ENCODE measurements around the gene PLSCR4.

DNA sequence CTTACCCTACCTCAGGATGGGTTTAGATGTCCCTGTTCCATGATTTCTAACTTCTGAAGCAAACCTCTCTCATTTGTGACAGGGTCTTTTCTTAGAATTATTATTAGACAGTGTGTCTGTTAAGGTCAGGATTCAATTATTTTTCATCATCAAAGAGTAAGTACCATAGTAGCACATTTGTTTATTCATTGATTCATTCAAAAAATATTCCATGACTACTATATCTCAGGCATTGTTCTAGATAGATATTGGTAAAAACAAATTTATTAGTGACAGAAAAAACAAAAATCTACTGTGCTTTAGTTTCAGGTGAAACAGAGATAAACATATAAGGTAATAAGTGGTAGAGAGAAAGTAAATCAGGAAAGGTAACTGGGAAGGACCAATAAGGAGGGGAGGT is 86.4 kb downstream of the PLSCR4 start:
- TF ChIP-seq, protein P1, sequence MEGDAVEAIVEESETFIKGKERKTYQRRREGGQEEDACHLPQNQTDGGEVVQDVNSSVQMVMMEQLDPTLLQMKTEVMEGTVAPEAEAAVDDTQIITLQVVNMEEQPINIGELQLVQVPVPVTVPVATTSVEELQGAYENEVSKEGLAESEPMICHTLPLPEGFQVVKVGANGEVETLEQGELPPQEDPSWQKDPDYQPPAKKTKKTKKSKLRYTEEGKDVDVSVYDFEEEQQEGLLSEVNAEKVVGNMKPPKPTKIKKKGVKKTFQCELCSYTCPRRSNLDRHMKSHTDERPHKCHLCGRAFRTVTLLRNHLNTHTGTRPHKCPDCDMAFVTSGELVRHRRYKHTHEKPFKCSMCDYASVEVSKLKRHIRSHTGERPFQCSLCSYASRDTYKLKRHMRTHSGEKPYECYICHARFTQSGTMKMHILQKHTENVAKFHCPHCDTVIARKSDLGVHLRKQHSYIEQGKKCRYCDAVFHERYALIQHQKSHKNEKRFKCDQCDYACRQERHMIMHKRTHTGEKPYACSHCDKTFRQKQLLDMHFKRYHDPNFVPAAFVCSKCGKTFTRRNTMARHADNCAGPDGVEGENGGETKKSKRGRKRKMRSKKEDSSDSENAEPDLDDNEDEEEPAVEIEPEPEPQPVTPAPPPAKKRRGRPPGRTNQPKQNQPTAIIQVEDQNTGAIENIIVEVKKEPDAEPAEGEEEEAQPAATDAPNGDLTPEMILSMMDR (IDR thresholded peaks at IDR 0.05), result no peak
- TF ChIP-seq POLR2AphosphoS5 (IDR thresholded peaks at IDR 0.05), result no peak

Data from transverse colon (tissue), 4 donors.